ENCODE results near the gene PLCH1. TPM values are rescaled to one million over a fixed set of nuclear protein-coding genes. Genes with fewer than 3 reads are reported as not detected.

Gene PLCH1
- total RNA-seq, 1 experiment from 2014 or later: 0.12 TPM

DNA sequence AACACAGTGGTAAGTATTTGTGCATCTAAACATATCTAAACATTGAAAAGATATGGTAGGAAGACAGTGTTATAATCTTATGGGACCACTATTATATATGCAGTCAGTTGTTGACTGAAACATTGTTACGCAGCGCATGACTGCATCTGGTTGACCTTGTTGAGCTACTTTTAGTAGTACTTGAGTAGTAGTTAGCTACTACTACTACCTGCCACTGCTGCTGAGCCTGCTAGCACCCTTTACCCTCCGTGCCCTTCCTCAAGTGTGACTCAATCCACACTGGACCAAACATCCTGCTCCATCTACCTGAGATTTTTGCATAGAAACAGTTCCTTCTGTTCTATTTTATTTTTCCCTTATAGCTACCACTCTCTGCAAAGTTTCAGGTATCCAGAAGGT, 327.8 kb downstream of the PLCH1 start:
- intact Hi-C loops (cut with micrococcal nuclease): loop anchor here (5.0 kb wide), 1 partner anchor 80 kb away; no protein-coding TSS in a partner anchor

GRCh38 chr3:155416500-155417118, 328.3 kb downstream of the PLCH1 start:
- Mint-ChIP-seq H3K36me3 (ENCODE audit: insufficient read depth, unreplicated experiment) (no peaks in the 10 kb centered on the region), H3K27me3 (ENCODE audit: insufficient read depth, unreplicated experiment) (no peaks in the 10 kb centered on the region), H3K4me3 (ENCODE audit: unreplicated experiment) (no peak overlapping the region), H3K27ac (ENCODE audit: low read depth, unreplicated experiment) (no peak overlapping the region), H3K4me1 (ENCODE audit: insufficient read depth, unreplicated experiment) (peaks cover 17% of the 10 kb centered on the region), H3K9me3 (ENCODE audit: unreplicated experiment) (no peaks in the 10 kb centered on the region)
- BruUV-seq (replicated peaks): no TSS peak
- CTCF ChIA-PET: interaction anchor here (0.5 kb wide), 1 partner anchor 314 kb away, joined by 3 read pairs; no protein-coding TSS in a partner anchor
- no peak for TF ChIP-seq CTCF (IDR thresholded peaks at IDR 0.05; ENCODE audit: unreplicated experiment)
- POLR2A ChIA-PET: interaction anchor here (1.3 kb wide), 1 partner anchor 12 kb away, joined by 3 read pairs; no protein-coding TSS in a partner anchor
- intact Hi-C loops (cut with micrococcal nuclease): loop anchor here (5.0 kb wide), 1 partner anchor 81 kb away; no protein-coding TSS in a partner anchor
- DNase-seq (ENCODE audit: unreplicated experiment): peak; percentile 87

More for the DNA sequence above, 327.8 kb downstream of the PLCH1 start:
- Mint-ChIP-seq H3K36me3 (ENCODE audit: insufficient read depth, unreplicated experiment) (no peaks in the 10 kb centered on the region), H3K4me1 (ENCODE audit: insufficient read depth, unreplicated experiment) (peaks cover 17% of the 10 kb centered on the region), H3K9me3 (ENCODE audit: unreplicated experiment) (no peaks in the 10 kb centered on the region), H3K27ac (ENCODE audit: low read depth, unreplicated experiment) (no peak overlapping the region), H3K4me3 (ENCODE audit: unreplicated experiment) (no peak overlapping the region), H3K27me3 (ENCODE audit: insufficient read depth, unreplicated experiment) (no peaks in the 10 kb centered on the region)
- no TSS peak for BruUV-seq (replicated peaks)
- POLR2A ChIA-PET: interaction anchor here (1.3 kb wide), 1 partner anchor 12 kb away, joined by 3 read pairs; no protein-coding TSS in a partner anchor
- CTCF ChIA-PET: interaction anchor here (0.5 kb wide), 1 partner anchor 313 kb away, joined by 3 read pairs; no protein-coding TSS in a partner anchor
- TF ChIP-seq CTCF (IDR thresholded peaks at IDR 0.05; ENCODE audit: unreplicated experiment): no peak
- DNase-seq (ENCODE audit: unreplicated experiment): no peak

- Mint-ChIP-seq H3K27me3 (ENCODE audit: insufficient read depth, unreplicated experiment) (no peaks in the 10 kb centered on the region), H3K36me3 (ENCODE audit: insufficient read depth, unreplicated experiment) (no peaks in the 10 kb centered on the region), H3K9me3 (ENCODE audit: unreplicated experiment) (no peaks in the 10 kb centered on the region), H3K4me3 (ENCODE audit: unreplicated experiment) (no peak overlapping the region), H3K4me1 (ENCODE audit: insufficient read depth, unreplicated experiment) (peaks cover 17% of the 10 kb centered on the region), H3K27ac (ENCODE audit: low read depth, unreplicated experiment) (no peak overlapping the region)
- POLR2A ChIA-PET: no interaction called here
- DNase-seq (ENCODE audit: unreplicated experiment): no peak
- no peak for TF ChIP-seq CTCF (IDR thresholded peaks at IDR 0.05; ENCODE audit: unreplicated experiment)
- intact Hi-C loops (cut with micrococcal nuclease): no loop called here
- no TSS peak for BruUV-seq (replicated peaks)
- CTCF ChIA-PET: interaction anchor here (0.7 kb wide), 1 partner anchor 242 kb away, joined by 3 read pairs; no protein-coding TSS in a partner anchor
Measured at GRCh38 chr3:155412904-155413303, 332.0 kb downstream of the PLCH1 start.

DNA sequence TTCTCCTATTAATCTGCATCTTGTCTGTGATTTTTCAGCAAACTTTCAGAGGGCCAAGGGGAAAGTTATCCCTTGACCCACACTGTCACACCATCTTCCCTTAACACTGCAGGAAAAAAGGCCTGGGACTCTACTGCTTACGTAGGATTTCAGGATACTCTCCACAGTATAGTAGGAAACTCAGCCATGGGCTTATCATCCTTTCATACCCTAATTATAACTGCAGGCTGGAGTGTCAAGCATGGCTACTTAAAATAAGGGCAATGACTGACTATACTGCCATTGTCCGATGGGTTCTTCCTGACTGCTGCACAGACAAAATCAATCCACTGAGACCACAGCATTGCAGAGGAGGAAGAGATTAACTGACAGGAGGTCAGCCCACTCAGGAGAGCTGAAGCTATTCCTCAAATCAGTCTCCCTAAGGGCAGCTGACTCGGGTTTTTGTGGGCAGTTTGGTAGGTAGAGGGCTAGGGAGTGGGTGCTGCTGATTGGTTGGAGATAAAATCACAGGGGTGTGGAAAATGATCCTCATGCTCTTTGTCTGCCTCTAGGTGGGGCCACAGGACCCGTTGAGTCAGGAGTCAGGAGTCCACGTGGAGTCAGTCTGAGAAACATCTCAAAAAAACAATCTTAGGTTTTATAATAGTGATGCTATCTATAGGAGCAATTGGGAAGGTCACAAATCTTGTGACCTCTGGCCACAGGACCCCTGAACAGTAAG, 333.2 kb downstream of the PLCH1 start:
- no peaks in the 10 kb centered on the region for H3K27me3 Mint-ChIP-seq (ENCODE audit: insufficient read depth, unreplicated experiment)
- TF ChIP-seq CTCF (IDR thresholded peaks at IDR 0.05; ENCODE audit: unreplicated experiment): no peak
- CTCF ChIA-PET: interaction anchor here (0.6 kb wide), 1 partner anchor 77 kb away, joined by 3 read pairs; no protein-coding TSS in a partner anchor
- intact Hi-C loops (cut with micrococcal nuclease): no loop called here
- no peak overlapping the region for H3K27ac Mint-ChIP-seq (ENCODE audit: low read depth, unreplicated experiment)
- H3K4me1 Mint-ChIP-seq (ENCODE audit: insufficient read depth, unreplicated experiment): peaks cover 14% of the 10 kb centered on the region
- no peaks in the 10 kb centered on the region for H3K9me3 Mint-ChIP-seq (ENCODE audit: unreplicated experiment)
- DNase-seq (ENCODE audit: unreplicated experiment): peak; percentile 36
- no peak overlapping the region for H3K4me3 Mint-ChIP-seq (ENCODE audit: unreplicated experiment)
- POLR2A ChIA-PET: no interaction called here
- no TSS peak for BruUV-seq (replicated peaks)
- no peaks in the 10 kb centered on the region for H3K36me3 Mint-ChIP-seq (ENCODE audit: insufficient read depth, unreplicated experiment)
